Measurements from ENCODE around the gene CFAP58.

GRCh38 chr10:104452977-104453376 is 99.3 kb downstream of the CFAP58 start:
- TF ChIP-seq POLR2A (IDR thresholded peaks at IDR 0.05; ENCODE audit: low read depth, low read length) (no peak), POLR2AphosphoS5 (IDR thresholded peaks at IDR 0.05; ENCODE audit: low read depth, low read length) (no peak)

All from GM12892 (cell line).